BJ (cell line): Measurements from ENCODE around the gene COPS4. TPM values are rescaled to one million over a fixed set of nuclear protein-coding genes. Genes with fewer than 3 reads are reported as not detected.
A peak's percentile ranks its signal among the peaks of the same experiment; 100 is the strongest.
"Not testable (repeated sequence)": the region's sequence is repeated elsewhere in the genome, so short reads cannot be mapped to it uniquely, and the experiment has no call there.

Experiments
- CTCF ChIA-PET: fragments of 350-600 bp; formaldehyde crosslinking; extraction: SDS; loops from one replicate; lab custom pipeline; 2021; ENCODE audit warnings: antibody characterized with exemption, inconsistent platforms; lab: Yijun Ruan, JAX
- POLR2A ChIA-PET: fragments of 300-600 bp; sonication (Branson Sonifier 250); formaldehyde crosslinking; extraction: SDS; loops from one replicate; lab custom pipeline; 2021; ENCODE audit warnings: antibody characterized with exemption; lab: Charles Lee
- DNase-seq: peaks from one replicate; pipeline ENCODE4 v3.0.0-alpha.2; 2011; ENCODE audit warnings: low read depth
- H3K27me3 ChIP-seq: 2 replicates; pipeline ENCODE4 v1.6.0; 2011; ENCODE audit warnings: low read length; ENCODE audit not compliant: control insufficient read depth, insufficient read depth
- H3K36me3 ChIP-seq: 2 replicates; pipeline ENCODE4 v1.5.1; 2011; ENCODE audit warnings: low read length; ENCODE audit not compliant: control insufficient read depth, insufficient read depth
- H3K4me3 ChIP-seq: 2 replicates; pipeline ENCODE4 v1.5.1; 2011; ENCODE audit warnings: low read depth, mild to moderate bottlenecking, control low read depth, low read length
- polyA plus RNA-seq: library from polyadenylated mRNA; depleted of rRNA; stranded (reverse); fragments of >200 nt; gene quantifications from 2 replicates; pipeline ENCODE4 v1.2.3, GENCODE V29; 2011
- TF ChIP-seq, protein P1 (sequence below): IDR thresholded peaks from 2 replicates; pipeline ENCODE4 v1.5.1; 2011; ENCODE audit warnings: low read depth, mild to moderate bottlenecking, control low read depth, inconsistent platforms, low read length, moderate library complexity; ENCODE audit not compliant: insufficient read depth

COPS4 gene
- polyA plus RNA-seq, 1 experiment, result 70.2 TPM

- DNase-seq, result peak; percentile 26
- POLR2A ChIA-PET, result interaction anchor here (0.7 kb wide), 1 partner anchor 816 kb away, joined by 3 read pairs; no protein-coding TSS in a partner anchor
- CTCF ChIA-PET, result interaction anchor here (0.6 to 4.5 kb wide), 16 partner anchors 9 to 208 kb away, joined by 3 to 38 read pairs (median 5); no protein-coding TSS in a partner anchor
- TF ChIP-seq, protein P1, sequence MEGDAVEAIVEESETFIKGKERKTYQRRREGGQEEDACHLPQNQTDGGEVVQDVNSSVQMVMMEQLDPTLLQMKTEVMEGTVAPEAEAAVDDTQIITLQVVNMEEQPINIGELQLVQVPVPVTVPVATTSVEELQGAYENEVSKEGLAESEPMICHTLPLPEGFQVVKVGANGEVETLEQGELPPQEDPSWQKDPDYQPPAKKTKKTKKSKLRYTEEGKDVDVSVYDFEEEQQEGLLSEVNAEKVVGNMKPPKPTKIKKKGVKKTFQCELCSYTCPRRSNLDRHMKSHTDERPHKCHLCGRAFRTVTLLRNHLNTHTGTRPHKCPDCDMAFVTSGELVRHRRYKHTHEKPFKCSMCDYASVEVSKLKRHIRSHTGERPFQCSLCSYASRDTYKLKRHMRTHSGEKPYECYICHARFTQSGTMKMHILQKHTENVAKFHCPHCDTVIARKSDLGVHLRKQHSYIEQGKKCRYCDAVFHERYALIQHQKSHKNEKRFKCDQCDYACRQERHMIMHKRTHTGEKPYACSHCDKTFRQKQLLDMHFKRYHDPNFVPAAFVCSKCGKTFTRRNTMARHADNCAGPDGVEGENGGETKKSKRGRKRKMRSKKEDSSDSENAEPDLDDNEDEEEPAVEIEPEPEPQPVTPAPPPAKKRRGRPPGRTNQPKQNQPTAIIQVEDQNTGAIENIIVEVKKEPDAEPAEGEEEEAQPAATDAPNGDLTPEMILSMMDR, result peak; percentile 66
- H3K27me3 ChIP-seq, result no peaks in the 10 kb centered on the region
- H3K36me3 ChIP-seq, result 0 out of 2 replicates have a peak, but pooled peaks cover 1% of the 10 kb centered on the region
- no peak overlapping the region for H3K4me3 ChIP-seq
Measured at GRCh38 chr4:83074086-83074704, 39.2 kb downstream of the COPS4 start.

DNA sequence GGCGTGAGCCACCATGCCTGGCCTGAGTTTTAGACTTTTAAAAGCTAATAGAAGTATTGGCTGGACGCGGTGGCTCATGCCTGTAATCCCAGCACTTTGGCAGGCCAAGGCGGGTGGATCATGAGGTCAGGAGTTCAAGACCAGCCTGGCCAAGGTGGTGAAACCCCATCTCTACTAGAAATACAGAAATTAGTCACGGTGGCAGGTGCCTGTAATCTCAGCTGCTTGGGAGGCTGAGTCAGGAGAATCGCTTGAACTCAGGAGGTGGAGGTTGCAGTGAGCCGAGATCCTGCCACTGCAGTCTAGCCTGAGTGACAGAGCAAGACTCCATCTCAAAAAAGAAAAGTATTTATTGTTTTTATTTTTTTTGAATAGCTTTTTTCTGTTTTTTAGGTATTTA lies 39.8 kb downstream of the COPS4 start:
- POLR2A ChIA-PET, result interaction anchor here (0.7 to 1.0 kb wide), 2 partner anchors 134 to 815 kb away, joined by 3 to 4 read pairs; no protein-coding TSS in a partner anchor
- not testable (repeated sequence) for H3K36me3 ChIP-seq, H3K4me3 ChIP-seq, H3K27me3 ChIP-seq, DNase-seq
- CTCF ChIA-PET, result interaction anchor here (0.6 to 4.5 kb wide), 17 partner anchors 13 to 207 kb away, joined by 3 to 38 read pairs (median 4); no protein-coding TSS in a partner anchor

DNA sequence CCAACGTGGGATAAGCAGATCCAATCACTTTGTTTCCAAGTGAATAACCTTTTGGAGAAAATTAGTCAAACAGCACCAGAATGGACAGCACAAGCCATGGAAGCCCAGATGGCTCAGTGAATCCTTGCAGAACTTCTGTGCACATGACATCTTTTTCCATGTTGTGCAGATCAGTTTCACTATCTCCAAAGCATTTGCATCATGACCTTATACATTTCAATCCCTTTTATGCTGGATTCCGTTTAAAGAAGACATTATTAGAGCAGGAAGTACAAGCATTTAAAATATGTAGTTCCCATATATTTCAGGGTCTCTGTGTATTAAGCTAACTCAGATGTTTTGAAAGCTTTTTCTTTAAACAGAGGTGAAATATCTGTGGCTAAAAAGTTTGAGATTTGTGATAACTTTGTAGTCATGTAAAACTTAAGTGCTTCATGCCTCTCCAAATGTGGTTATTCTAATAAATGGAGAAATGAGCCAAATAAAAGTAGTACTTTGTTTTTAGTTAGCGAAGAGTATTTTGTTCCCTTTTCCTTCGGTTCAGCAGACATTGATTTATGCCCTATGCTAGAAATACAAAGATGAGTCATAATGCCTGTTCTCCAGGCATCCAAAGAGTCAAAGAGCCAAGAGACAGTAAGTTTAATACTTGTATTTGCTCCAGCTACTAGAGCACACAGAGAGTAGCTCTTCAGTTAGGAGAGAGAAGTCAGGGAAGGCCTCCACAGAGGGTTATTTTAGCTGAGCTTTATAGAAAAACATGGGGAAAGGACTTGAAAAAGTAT lies 40.5 kb downstream of the COPS4 start:
- H3K4me3 ChIP-seq, result no peak overlapping the region
- ChIA-PET POLR2A (interaction anchor here (0.5 to 1.0 kb wide), 5 partner anchors 21 to 195 kb away, joined by 3 to 5 read pairs (median 3); no protein-coding TSS in a partner anchor), CTCF (interaction anchor here (0.8 to 4.5 kb wide), 11 partner anchors 18 to 209 kb away, joined by 3 to 38 read pairs (median 6); partner anchors contain the start of gene COQ2)
- TF ChIP-seq, protein P1, result no peak
- DNase-seq, result peak; percentile 88
- 0 out of 2 replicates have a peak, but pooled peaks cover 1% of the 10 kb centered on the region for H3K36me3 ChIP-seq
- H3K27me3 ChIP-seq, result no peaks in the 10 kb centered on the region

DNA sequence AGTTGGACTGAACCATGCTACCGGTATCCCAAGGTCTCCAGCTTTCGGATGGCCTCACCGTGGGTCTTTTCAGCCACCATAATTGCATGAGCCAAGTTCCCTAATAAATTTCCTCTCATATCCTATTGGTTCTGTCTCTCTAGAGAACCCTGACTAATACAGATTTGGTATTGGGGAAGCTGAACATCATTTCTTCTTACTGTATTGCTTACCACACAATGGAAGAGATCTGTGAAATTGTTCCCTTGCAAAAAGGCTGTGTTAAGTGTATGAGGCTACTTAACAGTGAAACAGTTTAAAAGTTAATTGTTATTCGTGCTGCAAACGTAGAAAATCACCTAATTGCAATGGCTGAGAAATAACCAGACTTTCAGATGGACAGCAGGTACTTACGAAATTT lies 45.6 kb downstream of the COPS4 start:
- TF ChIP-seq, protein P1, result no peak
- POLR2A ChIA-PET, result no interaction called here

GRCh38 chr4:83082777-83083176 lies 47.8 kb downstream of the COPS4 start:
- CTCF ChIA-PET, result interaction anchor here (0.6 to 1.6 kb wide), 3 partner anchors 9 to 170 kb away, joined by 3 to 5 read pairs (median 3); no protein-coding TSS in a partner anchor
- no peak for DNase-seq

More for the DNA sequence above, 45.6 kb downstream of the COPS4 start:
- Histone ChIP-seq H3K4me3 (no peak overlapping the region), H3K36me3 (no peaks in the 10 kb centered on the region), H3K27me3 (no peaks in the 10 kb centered on the region)
- CTCF ChIA-PET, result no interaction called here
- DNase-seq, result no peak

More at GRCh38 chr4:83082777-83083176, 47.8 kb downstream of the COPS4 start:
- Histone ChIP-seq H3K27me3 (no peaks in the 10 kb centered on the region), H3K36me3 (no peaks in the 10 kb centered on the region), H3K4me3 (no peak overlapping the region)
- TF ChIP-seq, protein P1, result no peak
- POLR2A ChIA-PET, result no interaction called here
